Gastrocnemius medialis (tissue), 4 donors: ENCODE measurements around the gene CLDN4. TPM values are rescaled to one million over a fixed set of nuclear protein-coding genes. Genes with fewer than 3 reads are reported as not detected.
"Not testable (repeated sequence)": the region's sequence is repeated elsewhere in the genome, so short reads cannot be mapped to it uniquely, and the experiment has no call there.

Experiments used
- ATAC-seq, 2 donors: fragments of 150-250 bp; one replicate each; pipeline ENCODE4 v1.9.1; 2016
- DNase-seq, 2 donors: peaks; one replicate each; pipeline ENCODE4 v3.0.0-alpha.2; 2019
- H3K27ac ChIP-seq, 4 donors: fragments of 200-600 bp; sonication (generic); 1 replicate in 1 of 4; 2 replicates in 3 of 4; pipeline ENCODE4 v1.5.1; 2016 to 2018; ENCODE audit warnings: mild to moderate bottlenecking in 2 of 4, moderate library complexity in 1 of 4
- H3K27me3 ChIP-seq, 3 donors: fragments of 200-600 bp; sonication (generic) in 2 of 3; 1 replicate in 1 of 3; 2 replicates in 2 of 3; pipeline versions ENCODE4 v1.5.1 to v1.6.0; 2016 to 2019; ENCODE audit warnings: mild to moderate bottlenecking in 1 of 3, moderate library complexity in 1 of 3
- H3K36me3 ChIP-seq, 2 donors: fragments of 200-600 bp; sonication (generic) in 1 of 2; one replicate each; pipeline ENCODE4 v1.5.1; 2017 to 2018
- H3K4me1 ChIP-seq, 2 donors: fragments of 200-600 bp; sonication (generic) in 1 of 2; one replicate each; pipeline ENCODE4 v1.5.1; 2016 to 2017; ENCODE audit warnings: mild to moderate bottlenecking in 2 of 2
- H3K4me3 ChIP-seq, 4 donors: fragments of 200-600 bp; sonication (generic) in 3 of 4; 1 replicate in 1 of 4; 2 replicates in 3 of 4; pipeline ENCODE4 v1.5.1; 2016 to 2019; ENCODE audit warnings: mild to moderate bottlenecking in 2 of 4
- H3K9me3 ChIP-seq, 3 donors: fragments of 200-600 bp; sonication (generic) in 2 of 3; 1 replicate in 1 of 3; 2 replicates in 2 of 3; pipeline ENCODE4 v1.5.1; 2016 to 2019
- CTCF ChIP-seq, 5 experiments: fragments of 450-650 bp in 3 of 5; fragments of 200-600 bp in 2 of 5; sonication (generic) in 2 of 5; IDR thresholded peaks in 4 of 5; conservative IDR thresholded peaks in 1 of 5; 1 replicate in 4 of 5; 2 replicates in 1 of 5; pipeline ENCODE4 v1.5.1; 2016 to 2019; ENCODE audit warnings: antibody characterized with exemption in 5 of 5, mild to moderate bottlenecking in 3 of 5, moderate library complexity in 3 of 5
- POLR2A ChIP-seq, 2 donors: fragments of 450-650 bp; IDR thresholded peaks; one replicate each; pipeline ENCODE4 v1.6.1; 2017; ENCODE audit warnings: antibody characterized with exemption in 2 of 2, mild to moderate bottlenecking in 2 of 2, moderate library complexity in 2 of 2
- in situ Hi-C, 4 donors: fragments of 200-750 bp; cut with MboI; loops; one replicate each; pipeline versions ENCODE4 v1.15.0 to v1.8.0; 2017; ENCODE audit warnings: low sequenced_read_pairs in 4 of 4
- intact Hi-C: fragments of 100-400 bp; cut with DNase I; formaldehyde crosslinking; loops from one replicate; pipeline ENCODE4 v1.15.1; 2023; ENCODE audit warnings: low total_unique reads
- total RNA-seq, 4 donors: library from RNA; depleted of rRNA; stranded (reverse); fragments of >200 nt; gene quantifications; one replicate each; pipeline versions ENCODE4 v1.1.0 to v1.2.3, GENCODE V29; 2016

The CLDN4 gene
- total RNA-seq, 4 donors from 2014 or later = 0.16 to 3.7 (median 0.42) TPM

- no peak for ATAC-seq
- TF ChIP-seq POLR2A (IDR thresholded peaks at IDR 0.05) = no peak
- no peak for TF ChIP-seq CTCF (IDR thresholded peaks at IDR 0.05 in 4 of 5, conservative IDR thresholded peaks at IDR 0.05 in 1 of 5)
- in situ Hi-C loops = loop anchor here in 1 of 4 donors (5.0 kb wide), 1 partner anchor 40 kb away; no protein-coding TSS in a partner anchor
These were observed 13.7 kb upstream of the CLDN4 start for GRCh38 chr7:73817121-73817520.

GRCh38 chr7:73820013-73820412 is 10.8 kb upstream of the CLDN4 start:
- H3K27me3 ChIP-seq = no peaks in the 10 kb centered on the region
- in situ Hi-C loops = no loop called here
- TF ChIP-seq CTCF (IDR thresholded peaks at IDR 0.05 in 4 of 5, conservative IDR thresholded peaks at IDR 0.05 in 1 of 5) (no peak), POLR2A (IDR thresholded peaks at IDR 0.05) (no peak)
- H3K9me3 ChIP-seq = no peaks in the 10 kb centered on the region
- intact Hi-C loops = no loop called here
- no peak overlapping the region for H3K27ac ChIP-seq
- no peak overlapping the region for H3K4me3 ChIP-seq
- H3K4me1 ChIP-seq = no peaks in the 10 kb centered on the region
- DNase-seq = no peak
- no peak for ATAC-seq
- H3K36me3 ChIP-seq = no peaks in the 10 kb centered on the region

More at GRCh38 chr7:73817121-73817520, 13.7 kb upstream of the CLDN4 start:
- Histone ChIP-seq H3K9me3 (no peaks in the 10 kb centered on the region), H3K27ac (no peak overlapping the region), H3K4me1 (no peaks in the 10 kb centered on the region), H3K4me3 (no peak overlapping the region), H3K27me3 (no peaks in the 10 kb centered on the region), H3K36me3 (no peaks in the 10 kb centered on the region)
- intact Hi-C loops = no loop called here
- DNase-seq = no peak

- intact Hi-C loops, H3K27me3 ChIP-seq, H3K27ac ChIP-seq, DNase-seq, H3K4me3 ChIP-seq, H3K9me3 ChIP-seq, H3K36me3 ChIP-seq, in situ Hi-C loops, H3K4me1 ChIP-seq, ATAC-seq: not testable (repeated sequence)
These were observed 9.1 kb upstream of the CLDN4 start for GRCh38 chr7:73821597-73822285.

GRCh38 chr7:73822319-73823173 is 8.2 kb upstream of the CLDN4 start:
- in situ Hi-C loops = no loop called here
- Histone ChIP-seq H3K4me1 (peaks cover 0 to 7% of the 10 kb centered on the region in 2 donors), H3K4me3 (no peak overlapping the region), H3K27ac (no peak overlapping the region), H3K9me3 (no peaks in the 10 kb centered on the region), H3K27me3 (no peaks in the 10 kb centered on the region), H3K36me3 (no peaks in the 10 kb centered on the region)
- intact Hi-C loops = no loop called here
- TF ChIP-seq CTCF (IDR thresholded peaks at IDR 0.05 in 4 of 5, conservative IDR thresholded peaks at IDR 0.05 in 1 of 5) = no peak
- no peak for TF ChIP-seq POLR2A (IDR thresholded peaks at IDR 0.05)
- DNase-seq (peak in 1 of 2 donors; percentile 53), ATAC-seq (peak; percentile 44 to 48)

- no peaks in the 10 kb centered on the region for H3K27me3 ChIP-seq
- intact Hi-C loops = no loop called here
These were observed 7.5 kb upstream of the CLDN4 start for GRCh38 chr7:73823257-73823656.

More at GRCh38 chr7:73823257-73823656, 7.5 kb upstream of the CLDN4 start:
- TF ChIP-seq POLR2A (IDR thresholded peaks at IDR 0.05) (no peak), CTCF (IDR thresholded peaks at IDR 0.05 in 4 of 5, conservative IDR thresholded peaks at IDR 0.05 in 1 of 5) (no peak)
- in situ Hi-C loops = no loop called here
- Histone ChIP-seq H3K36me3 (no peaks in the 10 kb centered on the region), H3K9me3 (no peaks in the 10 kb centered on the region), H3K27ac (no peak overlapping the region), H3K4me3 (no peak overlapping the region), H3K4me1 (peaks cover 2 to 10% of the 10 kb centered on the region in 2 donors)
- ATAC-seq (no peak), DNase-seq (no peak)
